Putamen (tissue), 1 donor: ENCODE measurements around the gene CFAP141.
A peak's percentile ranks its signal among the peaks of the same experiment; 100 is the strongest.
"Not testable (repeated sequence)": the region's sequence is repeated elsewhere in the genome, so short reads cannot be mapped to it uniquely, and the experiment has no call there.

Source experiments
- DNase-seq: peaks from one replicate; pipeline ENCODE4 v3.0.0-alpha.2; 2016; ENCODE audit warnings: low spot score

The CFAP141 gene

GRCh38 chr1:154208677-154209388 is 2.7 kb upstream of the CFAP141 start:
- no peak for DNase-seq

- no peak for DNase-seq
These were observed 1.1 kb upstream of the CFAP141 start for GRCh38 chr1:154207262-154207661.

GRCh38 chr1:154205778-154206177 is 355 bp downstream of the CFAP141 start:
- not testable (repeated sequence) for DNase-seq

- DNase-seq: no peak
These were observed 6.6 kb downstream of the CFAP141 start for GRCh38 chr1:154199563-154199879.

- DNase-seq: no peak
These were observed 7.2 kb downstream of the CFAP141 start for GRCh38 chr1:154198756-154199562.

GRCh38 chr1:154193821-154194220 is 12.3 kb downstream of the CFAP141 start:
- DNase-seq: no peak

GRCh38 chr1:154192476-154192875 is 13.7 kb downstream of the CFAP141 start:
- no peak for DNase-seq

- no peak for DNase-seq
These were observed 14.1 kb downstream of the CFAP141 start, which contains the start of gene TPM3 for GRCh38 chr1:154191990-154192461. TPM3 (minus strand) TSS chr1:154192100; CDS start chr1:154192018, 82 bp downstream.

- DNase-seq: no peak
These were observed 15.6 kb downstream of the CFAP141 start for GRCh38 chr1:154190550-154190949.

GRCh38 chr1:154186852-154187501 is 19.2 kb downstream of the CFAP141 start:
- no peak for DNase-seq

- no peak for DNase-seq
These were observed 20.0 kb downstream of the CFAP141 start for GRCh38 chr1:154186177-154186576.

- peak; percentile 93 for DNase-seq
These were observed 22.9 kb downstream of the CFAP141 start for GRCh38 chr1:154183046-154183915.

GRCh38 chr1:154182344-154183045 is 23.6 kb downstream of the CFAP141 start:
- DNase-seq: peak; percentile 59

GRCh38 chr1:154181944-154182343 is 24.2 kb downstream of the CFAP141 start:
- no peak for DNase-seq

- DNase-seq: no peak
These were observed 26.0 kb downstream of the CFAP141 start for GRCh38 chr1:154179946-154180687.

GRCh38 chr1:154178911-154179811 is 27.0 kb downstream of the CFAP141 start:
- no peak for DNase-seq

- DNase-seq: peak; percentile 70
These were observed 28.1 kb downstream of the CFAP141 start for GRCh38 chr1:154178013-154178412.

GRCh38 chr1:154176337-154176736 is 29.8 kb downstream of the CFAP141 start:
- no peak for DNase-seq

GRCh38 chr1:154174654-154175053 is 31.5 kb downstream of the CFAP141 start:
- DNase-seq: no peak
